HepG2 (cell line): ENCODE measurements around the gene EGFLAM. TPM values are rescaled to one million over a fixed set of nuclear protein-coding genes. Genes with fewer than 3 reads are reported as not detected.

Source experiments
- ATAC-seq: fragments of 200-7000 bp; cut with Tn5 transposase; 3 replicates; pipeline ENCODE4 v1.9.1; 2020; ENCODE audit warnings: mild to moderate bottlenecking, moderate library complexity
- BruUV-seq: library from RNA; stranded (reverse); fragments of 400-500 nt; replicated peaks from 2 replicates; lab custom pipeline; 2021; lab: Mats Ljungman, UMichigan
- CTCF ChIA-PET: fragments of 300-600 bp; formaldehyde crosslinking; extraction: SDS; loops from one replicate; lab custom pipeline; 2021; ENCODE audit warnings: low total read pairs, inconsistent platforms, low intra/inter-chr PET ratio; lab: Yijun Ruan, JAX
- POLR2A ChIA-PET: fragments of 350-600 bp; sonication (Branson Sonifier 250); formaldehyde crosslinking; loops from one replicate; lab custom pipeline; 2020; ENCODE audit warnings: antibody characterized with exemption, inconsistent platforms; lab: Yijun Ruan, JAX
- DNase-seq: peaks from one replicate; pipeline ENCODE4 v3.0.0-alpha.2; 2015; ENCODE audit warnings: low spot score
- FAIRE-seq: peaks from 3 replicates; lab custom pipeline; 2011; peaks lifted over from hg19 to GRCh38; lab: Jason Lieb, UNC
- H2AFZ ChIP-seq: one replicate; pipeline ENCODE4 v1.6.1; 2011; ENCODE audit warnings: low read length, inconsistent platforms
- H3K27ac ChIP-seq: fragments of 300-600 bp; 3 replicates; pipeline ENCODE4 v1.8.0; 2011; ENCODE audit warnings: mixed run types, mild to moderate bottlenecking, mixed read lengths, low read length, inconsistent platforms; ENCODE audit not compliant: insufficient read depth; ENCODE audit errors: extremely low read length
- H3K27me3 ChIP-seq, 2 experiments: fragments of 200-600 bp in 1 of 2; 2 replicates in 1 of 2; 3 replicates in 1 of 2; pipeline versions ENCODE4 v1.6.0 to v1.8.0; 2011; ENCODE audit warnings: low read length in 2 of 2, mild to moderate bottlenecking in 2 of 2, moderate library complexity in 2 of 2, inconsistent platforms in 1 of 2; ENCODE audit not compliant: insufficient read depth in 2 of 2, control insufficient read depth in 1 of 2
- H3K36me3 ChIP-seq, 2 experiments: fragments of 200-600 bp in 1 of 2; replicated peaks in 1 of 2; 2 replicates in 1 of 2; 3 replicates in 1 of 2; pipeline versions ENCODE4 v1.5.1 to v1.8.0; 2011; ENCODE audit warnings: low read length in 2 of 2, inconsistent platforms in 1 of 2; ENCODE audit not compliant: insufficient read depth in 2 of 2, control insufficient read depth in 1 of 2
- H3K4me1 ChIP-seq: 2 replicates; pipeline ENCODE4 v1.5.1; 2012; ENCODE audit warnings: low read length, inconsistent platforms; ENCODE audit not compliant: insufficient read depth
- H3K4me2 ChIP-seq: 2 replicates; pipeline ENCODE4 v1.6.0; 2011; ENCODE audit warnings: low read depth, low read length, inconsistent platforms
- H3K4me3 ChIP-seq, 3 experiments: fragments of 200-600 bp in 1 of 3; sonication (generic), shearing (Covaris generic) in 1 of 3; replicated peaks in 1 of 3; 2 replicates each; pipeline ENCODE4 v1.5.1; 2011 to 2016; ENCODE audit warnings: low read length in 3 of 3, inconsistent platforms in 2 of 3, low read depth in 2 of 3, mild to moderate bottlenecking in 2 of 3, control low read depth in 1 of 3, mixed read lengths in 1 of 3; ENCODE audit not compliant: insufficient read depth in 1 of 3
- H3K79me2 ChIP-seq: one replicate; pipeline ENCODE4 v1.6.1; 2011; ENCODE audit warnings: low read length, inconsistent platforms; ENCODE audit not compliant: insufficient read depth
- H3K9ac ChIP-seq: 2 replicates; pipeline ENCODE4 v1.6.0; 2011; ENCODE audit warnings: mild to moderate bottlenecking, low read depth, low read length, inconsistent platforms; ENCODE audit not compliant: insufficient read depth
- H3K9me3 ChIP-seq: 2 replicates; pipeline ENCODE4 v1.5.1; 2012; ENCODE audit warnings: mild to moderate bottlenecking, low read length
- H4K20me1 ChIP-seq: 2 replicates; pipeline ENCODE4 v1.6.0; 2011; ENCODE audit warnings: inconsistent platforms, mild to moderate bottlenecking, low read length, moderate library complexity; ENCODE audit not compliant: insufficient read depth
- FOXC1 ChIP-seq: sonication (generic); formaldehyde crosslinking; IDR thresholded peaks from 2 replicates; pipeline ENCODE4 v1.8.0; 2022; ENCODE audit warnings: mild to moderate bottlenecking, missing genetic modification reagents, borderline replicate concordance
- GTF3A ChIP-seq: sonication (generic); formaldehyde crosslinking; conservative IDR thresholded peaks from 2 replicates; pipeline ENCODE4 v1.4.0; 2020; ENCODE audit warnings: mild to moderate bottlenecking, missing genetic modification reagents
- HOXD1 ChIP-seq: sonication (generic); formaldehyde crosslinking; IDR thresholded peaks from 2 replicates; pipeline ENCODE4 v1.5.0; 2020; ENCODE audit warnings: missing genetic modification reagents
- POLR2AphosphoS2 ChIP-seq: IDR thresholded peaks from 2 replicates; pipeline ENCODE4 v1.6.1; 2011; ENCODE audit warnings: low read depth, low read length, improper control_type of control experiment
- SMC3 ChIP-seq: IDR thresholded peaks from 2 replicates; pipeline ENCODE4 v1.6.1; 2011; ENCODE audit warnings: low read length, improper control_type of control experiment
- SRY ChIP-seq: sonication (generic); formaldehyde crosslinking; IDR thresholded peaks from 2 replicates; pipeline ENCODE4 v1.8.0; 2022; ENCODE audit warnings: mild to moderate bottlenecking, missing genetic modification reagents
- ZBTB21 ChIP-seq: sonication (generic); formaldehyde crosslinking; IDR thresholded peaks from 2 replicates; pipeline ENCODE4 v1.4.0; 2020; ENCODE audit warnings: missing genetic modification reagents
- ZFP36 ChIP-seq: fragments of 150-350 bp; IDR thresholded peaks from 2 replicates; pipeline ENCODE4 v1.6.1; 2018; ENCODE audit warnings: borderline replicate concordance, low read length, low read depth; ENCODE audit not compliant: partially characterized antibody
- ZNF556 ChIP-seq: sonication (generic); formaldehyde crosslinking; IDR thresholded peaks from 2 replicates; pipeline ENCODE4 v1.4.0; 2020; ENCODE audit warnings: mild to moderate bottlenecking, missing genetic modification reagents, borderline replicate concordance
- ZNF781 ChIP-seq: sonication (generic); formaldehyde crosslinking; IDR thresholded peaks from 2 replicates; pipeline ENCODE4 v1.5.1; 2020; ENCODE audit warnings: borderline replicate concordance, mild to moderate bottlenecking, missing genetic modification reagents; ENCODE audit errors: not compliant biosample characterization
- WGBS: methylation state at CpG from one replicate; pipeline ENCODE4 v1.1.6; 2017; ENCODE audit warnings: low lambda C conversion rate; 5-methylcytosine and 5-hydroxymethylcytosine counted together
- in situ Hi-C: cut with HindIII; loops from 2 replicates; pipeline ENCODE4 v1.10.0; 2017; ENCODE audit warnings: low pct_unique_long_range_greater_than_20kb; ENCODE audit not compliant: extremely low pct_ligation_motif_present
- intact Hi-C: fragments of 100-400 bp; cut with micrococcal nuclease; formaldehyde crosslinking; loops from one replicate; pipeline ENCODE4 v1.10.0; 2022; ENCODE audit not compliant: unreplicated experiment
- polyA plus RNA-seq, 8 experiments: library from polyadenylated mRNA; depleted of rRNA in 3 of 8; stranded (reverse) in 7 of 8; unstranded in 1 of 8; fragments of >200 nt; fragmentation: Illumina TruSeq in 4 of 8; extraction: Trizol in 4 of 8; gene quantifications; 2 replicates each; pipeline versions ENCODE4 v1.2.1 to v1.2.3, GENCODE V29; 2011 to 2016; ENCODE audit warnings: low read depth in 4 of 8, missing spikeins in 1 of 8, mixed read lengths in 1 of 8; ENCODE audit not compliant: insufficient read depth in 1 of 8
- total RNA-seq, 5 experiments: library from RNA; depleted of rRNA; stranded (reverse); fragments of >200 nt; fragmentation: Illumina TruSeq; extraction: Trizol; gene quantifications; 2 replicates each; pipeline ENCODE4 v1.2.3, GENCODE V29; 2016; ENCODE audit warnings: low read depth in 1 of 5
- TF ChIP-seq, protein P1 (sequence below), 2 experiments: sonication (generic) in 1 of 2; formaldehyde crosslinking in 1 of 2; IDR thresholded peaks; 2 replicates each; pipeline versions ENCODE4 v1.5.1 to v1.6.1; 2011 to 2020; ENCODE audit warnings: borderline replicate concordance in 1 of 2, low read depth in 1 of 2, low read length in 1 of 2, mild to moderate bottlenecking in 1 of 2, missing genetic modification reagents in 1 of 2, moderate library complexity in 1 of 2
- TF ChIP-seq, protein P2 (sequence below): sonication (generic); formaldehyde crosslinking; IDR thresholded peaks from 2 replicates; pipeline ENCODE4 v1.5.1; 2020; ENCODE audit warnings: missing genetic modification reagents, mild to moderate bottlenecking, borderline replicate concordance
- TF ChIP-seq, protein P3 (sequence below): sonication (generic); formaldehyde crosslinking; IDR thresholded peaks from 2 replicates; pipeline ENCODE4 v1.8.0; 2023; ENCODE audit warnings: mild to moderate bottlenecking, missing genetic modification reagents

EGFLAM gene
- total and polyA plus RNA-seq, 2 of the 13 experiments (the other 11 are each of a cell fraction or from before 2014, with no cell fraction given): not detected

DNA sequence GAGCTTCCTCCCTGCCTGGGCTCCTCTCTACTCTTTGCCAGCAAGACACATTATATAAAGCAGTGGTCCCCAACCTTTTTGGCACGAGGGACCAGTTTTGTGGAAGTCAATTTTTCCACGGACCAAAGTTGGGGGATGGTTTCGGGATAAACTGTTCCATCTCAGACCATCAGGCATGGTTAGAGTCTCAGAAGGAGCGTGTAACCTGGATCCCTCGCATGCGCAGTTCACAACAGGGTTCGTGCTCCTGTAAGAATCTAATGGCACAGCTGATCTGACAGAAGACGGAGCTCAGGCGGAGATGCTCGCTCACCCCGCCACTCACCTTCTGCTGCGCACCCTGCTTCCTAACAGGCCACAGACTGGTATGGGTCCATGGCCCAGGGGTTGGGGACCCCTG, 155.3 kb downstream of the EGFLAM start (continued):
- TF ChIP-seq HOXD1 (CRISPR knock-in tag): no peak
- TF ChIP-seq POLR2AphosphoS2: no peak
- no peak for TF ChIP-seq FOXC1
- no peak for TF ChIP-seq GTF3A (CRISPR knock-in tag)
- no peak for TF ChIP-seq ZFP36
- no peak for TF ChIP-seq SRY

DNA sequence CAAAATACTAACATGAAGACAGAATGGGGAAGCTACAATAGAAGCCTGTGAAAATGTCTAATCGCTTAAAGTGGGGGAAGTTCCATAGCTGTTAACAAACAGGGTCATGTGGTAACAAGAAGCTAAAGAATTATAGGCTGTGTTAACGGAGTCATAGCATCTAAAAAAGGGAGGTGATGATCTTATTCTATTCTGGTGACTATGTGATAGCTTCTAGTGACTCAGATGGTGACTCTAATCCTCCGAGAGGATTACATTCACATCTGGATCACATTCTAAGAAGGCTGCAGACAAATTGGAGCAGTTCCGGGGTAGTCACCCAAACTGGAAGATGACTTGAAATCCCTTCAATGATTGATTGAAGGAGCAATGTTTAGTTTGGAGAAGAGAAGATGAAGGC, 156.0 kb downstream of the EGFLAM start:
- 45% methylated on average over 4 of the region's 4 CpGs for WGBS
- no TSS peak for BruUV-seq
- POLR2A ChIA-PET: no interaction called here
- no peak for TF ChIP-seq SMC3
- TF ChIP-seq, protein P1, sequence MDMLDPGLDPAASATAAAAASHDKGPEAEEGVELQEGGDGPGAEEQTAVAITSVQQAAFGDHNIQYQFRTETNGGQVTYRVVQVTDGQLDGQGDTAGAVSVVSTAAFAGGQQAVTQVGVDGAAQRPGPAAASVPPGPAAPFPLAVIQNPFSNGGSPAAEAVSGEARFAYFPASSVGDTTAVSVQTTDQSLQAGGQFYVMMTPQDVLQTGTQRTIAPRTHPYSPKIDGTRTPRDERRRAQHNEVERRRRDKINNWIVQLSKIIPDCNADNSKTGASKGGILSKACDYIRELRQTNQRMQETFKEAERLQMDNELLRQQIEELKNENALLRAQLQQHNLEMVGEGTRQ (IDR thresholded peaks at IDR 0.05; ENCODE audit: low read depth, low read length): no peak
- TF ChIP-seq, protein P1 (CRISPR knock-in tag; IDR thresholded peaks at IDR 0.05; ENCODE audit: borderline replicate concordance): no peak
- TF ChIP-seq, protein P2, sequence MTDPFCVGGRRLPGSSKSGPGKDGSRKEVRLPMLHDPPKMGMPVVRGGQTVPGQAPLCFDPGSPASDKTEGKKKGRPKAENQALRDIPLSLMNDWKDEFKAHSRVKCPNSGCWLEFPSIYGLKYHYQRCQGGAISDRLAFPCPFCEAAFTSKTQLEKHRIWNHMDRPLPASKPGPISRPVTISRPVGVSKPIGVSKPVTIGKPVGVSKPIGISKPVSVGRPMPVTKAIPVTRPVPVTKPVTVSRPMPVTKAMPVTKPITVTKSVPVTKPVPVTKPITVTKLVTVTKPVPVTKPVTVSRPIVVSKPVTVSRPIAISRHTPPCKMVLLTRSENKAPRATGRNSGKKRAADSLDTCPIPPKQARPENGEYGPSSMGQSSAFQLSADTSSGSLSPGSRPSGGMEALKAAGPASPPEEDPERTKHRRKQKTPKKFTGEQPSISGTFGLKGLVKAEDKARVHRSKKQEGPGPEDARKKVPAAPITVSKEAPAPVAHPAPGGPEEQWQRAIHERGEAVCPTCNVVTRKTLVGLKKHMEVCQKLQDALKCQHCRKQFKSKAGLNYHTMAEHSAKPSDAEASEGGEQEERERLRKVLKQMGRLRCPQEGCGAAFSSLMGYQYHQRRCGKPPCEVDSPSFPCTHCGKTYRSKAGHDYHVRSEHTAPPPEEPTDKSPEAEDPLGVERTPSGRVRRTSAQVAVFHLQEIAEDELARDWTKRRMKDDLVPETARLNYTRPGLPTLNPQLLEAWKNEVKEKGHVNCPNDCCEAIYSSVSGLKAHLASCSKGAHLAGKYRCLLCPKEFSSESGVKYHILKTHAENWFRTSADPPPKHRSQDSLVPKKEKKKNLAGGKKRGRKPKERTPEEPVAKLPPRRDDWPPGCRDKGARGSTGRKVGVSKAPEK (CRISPR knock-in tag): no peak
- TF ChIP-seq ZNF781 (CRISPR knock-in tag): no peak
- TF ChIP-seq, protein P3, sequence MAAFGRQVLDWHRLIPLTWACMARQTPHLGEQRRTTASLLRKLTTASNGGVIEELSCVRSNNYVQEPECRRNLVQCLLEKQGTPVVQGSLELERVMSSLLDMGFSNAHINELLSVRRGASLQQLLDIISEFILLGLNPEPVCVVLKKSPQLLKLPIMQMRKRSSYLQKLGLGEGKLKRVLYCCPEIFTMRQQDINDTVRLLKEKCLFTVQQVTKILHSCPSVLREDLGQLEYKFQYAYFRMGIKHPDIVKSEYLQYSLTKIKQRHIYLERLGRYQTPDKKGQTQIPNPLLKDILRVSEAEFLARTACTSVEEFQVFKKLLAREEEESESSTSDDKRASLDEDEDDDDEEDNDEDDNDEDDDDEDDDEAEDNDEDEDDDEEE (CRISPR knock-in tag): no peak
- no peak for TF ChIP-seq ZBTB21 (CRISPR knock-in tag)
- TF ChIP-seq ZNF556 (CRISPR knock-in tag): no peak

More for the DNA sequence above, 156.0 kb downstream of the EGFLAM start:
- H3K4me2 ChIP-seq: no peak overlapping the region
- no peak overlapping the region for H3K27ac ChIP-seq
- no peak overlapping the region for H3K9ac ChIP-seq
- no peaks in the 10 kb centered on the region for H3K9me3 ChIP-seq
- intact Hi-C loops (no loop called here), in situ Hi-C loops (no loop called here)
- peaks cover 3 to 7% of the 10 kb centered on the region in 2 experiments; a peak in 3 of 5 replicates for H3K27me3 ChIP-seq
- H2AFZ ChIP-seq: no peak overlapping the region
- H3K4me3 ChIP-seq: no peak overlapping the region
- H3K79me2 ChIP-seq: no peaks in the 10 kb centered on the region
- no peaks in the 10 kb centered on the region for H3K36me3 ChIP-seq
- ATAC-seq: no peak
- CTCF ChIA-PET: no interaction called here
- no peaks in the 10 kb centered on the region for H4K20me1 ChIP-seq
- DNase-seq: no peak
- FAIRE-seq: no peak
- no peaks in the 10 kb centered on the region for H3K4me1 ChIP-seq
